Stromal cell of bone marrow (primary cell): ENCODE results near the gene KCNIP4.
"Not testable (repeated sequence)": the region's sequence is repeated elsewhere in the genome, so short reads cannot be mapped to it uniquely, and the experiment has no call there.

Experiments
- DNase-seq: peaks from one replicate; pipeline ENCODE4 v3.0.0-alpha.2; 2012; ENCODE audit warnings: low read depth

Gene KCNIP4

GRCh38 chr4:21948347-21949072 is at the start of gene KCNIP4:
Gene KCNIP4 (minus strand): TSS chr4:21948772.
- DNase-seq, result no peak

GRCh38 chr4:21996618-21997017 is 48.0 kb upstream of the KCNIP4 start:
- not testable (repeated sequence) for DNase-seq

DNA sequence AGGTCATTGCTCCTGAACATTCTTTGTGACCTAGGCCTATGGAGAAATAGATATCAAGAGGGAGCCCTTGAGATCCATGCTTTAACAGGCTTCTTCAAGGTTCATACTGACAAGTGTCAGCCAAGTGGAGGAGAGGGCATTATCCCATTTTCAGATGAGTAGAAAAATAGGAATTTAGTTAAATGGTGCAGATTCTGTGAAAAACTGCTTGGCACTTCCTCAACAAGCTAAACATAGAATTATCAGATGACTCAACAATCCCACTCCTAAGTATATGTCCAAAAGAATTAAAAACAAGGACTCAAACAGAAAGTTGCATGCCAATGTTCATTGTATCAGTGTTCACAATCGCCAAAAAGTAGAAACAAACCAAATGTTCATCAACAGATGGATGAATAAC is 43.8 kb upstream of the KCNIP4 start:
- DNase-seq, result peak; percentile 50

DNA sequence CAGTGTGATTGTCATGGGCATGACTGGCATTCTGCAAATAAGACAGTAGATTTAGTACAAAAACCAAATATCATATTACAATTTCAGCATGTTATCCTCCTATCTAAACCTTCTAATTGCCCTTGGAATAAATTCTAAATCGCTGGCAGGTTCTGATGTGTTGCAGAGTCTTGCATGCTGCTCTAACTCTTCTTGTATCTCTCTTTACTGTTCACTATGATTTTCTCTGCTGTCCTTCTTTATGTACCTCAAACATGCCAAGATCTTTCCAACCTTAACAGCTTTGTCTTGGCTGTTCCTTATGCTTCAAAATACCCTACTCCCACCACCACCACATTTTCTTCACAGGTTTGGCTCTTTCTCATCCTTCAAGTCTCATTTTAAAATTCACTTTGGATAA is 43.0 kb upstream of the KCNIP4 start:
- no peak for DNase-seq

DNA sequence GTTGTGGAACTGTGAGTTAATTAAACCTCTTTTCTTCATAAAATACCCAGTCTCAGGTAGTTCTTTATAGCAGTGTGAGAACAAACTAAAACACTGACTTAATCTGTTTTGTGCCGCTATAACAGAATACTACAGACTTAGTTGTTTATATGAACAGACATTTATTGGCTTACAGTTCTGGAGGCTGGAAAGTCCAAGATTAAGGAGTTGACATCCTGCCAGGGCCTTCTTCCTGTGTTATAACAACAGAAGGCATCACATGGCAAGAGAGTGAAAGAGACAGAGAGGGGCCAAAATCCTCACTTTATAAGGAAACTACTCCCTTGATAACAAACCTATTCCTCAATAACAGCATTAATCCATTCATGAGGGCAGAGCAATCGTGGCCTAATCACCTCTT is 42.5 kb upstream of the KCNIP4 start:
- no peak for DNase-seq

- no peak for DNase-seq
Measured at GRCh38 chr4:21989351-21989750, 40.8 kb upstream of the KCNIP4 start.

- peak; percentile 13 for DNase-seq
Measured at GRCh38 chr4:21986307-21986706, 37.7 kb upstream of the KCNIP4 start.

DNA sequence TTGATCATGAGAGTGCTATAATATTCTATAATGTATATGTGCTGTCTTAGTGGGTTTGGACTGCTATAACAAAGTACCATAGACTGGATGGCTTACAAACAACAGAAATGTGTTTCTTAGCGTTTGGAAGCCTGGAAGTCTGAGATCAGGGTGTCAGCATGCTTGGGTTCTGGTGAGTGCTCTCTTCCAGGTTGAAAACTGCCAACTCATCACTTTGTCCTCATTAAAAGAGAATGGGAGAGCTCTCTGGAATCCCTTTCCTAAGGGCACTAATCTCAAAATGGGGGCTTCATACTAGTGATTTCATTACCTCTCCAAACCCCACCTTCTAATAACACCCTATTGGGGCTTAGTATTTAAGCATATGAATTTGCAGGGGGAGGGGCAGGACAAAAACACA is 33.5 kb upstream of the KCNIP4 start:
- DNase-seq, result no peak

DNA sequence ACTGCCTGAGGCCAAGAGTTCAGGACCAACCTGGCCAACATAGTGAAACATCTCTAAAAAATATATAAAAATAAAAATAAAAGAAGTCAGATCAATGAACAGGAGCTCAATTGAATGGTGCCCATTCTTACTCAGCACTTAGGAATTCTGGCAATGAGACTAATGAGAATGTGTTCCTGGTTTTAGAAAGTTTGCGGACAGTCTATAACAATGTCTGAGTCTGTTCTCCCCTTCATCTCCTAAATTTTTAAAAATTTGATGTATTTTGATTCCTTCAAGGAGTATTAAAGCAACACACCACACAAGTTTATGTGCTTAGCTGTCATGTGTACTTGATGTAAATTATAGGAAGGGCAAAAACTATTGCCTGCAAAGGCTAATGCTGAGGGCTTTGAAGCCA is 30.6 kb upstream of the KCNIP4 start:
- DNase-seq, result no peak

DNA sequence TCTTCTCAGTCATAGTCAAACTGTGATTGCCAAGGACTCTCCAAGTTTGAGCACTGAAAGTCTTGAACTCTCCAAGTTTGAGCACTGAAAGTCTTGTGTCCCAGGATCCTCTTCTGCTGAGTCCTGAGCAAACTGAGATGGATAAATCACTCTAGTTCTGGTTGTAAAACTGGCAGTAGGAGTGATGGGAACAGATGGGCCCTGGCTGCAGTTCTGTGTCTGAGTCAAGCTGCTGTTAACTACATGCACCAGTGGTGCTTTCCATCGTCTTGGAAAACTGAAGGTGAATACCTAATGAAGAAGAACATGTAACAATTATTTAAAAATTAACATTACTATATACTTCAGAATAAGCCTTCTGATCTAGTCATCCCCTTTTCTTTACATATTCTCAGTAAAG is 27.6 kb upstream of the KCNIP4 start:
- no peak for DNase-seq

- no peak for DNase-seq
Measured at GRCh38 chr4:21973850-21974249, 25.3 kb upstream of the KCNIP4 start.

DNA sequence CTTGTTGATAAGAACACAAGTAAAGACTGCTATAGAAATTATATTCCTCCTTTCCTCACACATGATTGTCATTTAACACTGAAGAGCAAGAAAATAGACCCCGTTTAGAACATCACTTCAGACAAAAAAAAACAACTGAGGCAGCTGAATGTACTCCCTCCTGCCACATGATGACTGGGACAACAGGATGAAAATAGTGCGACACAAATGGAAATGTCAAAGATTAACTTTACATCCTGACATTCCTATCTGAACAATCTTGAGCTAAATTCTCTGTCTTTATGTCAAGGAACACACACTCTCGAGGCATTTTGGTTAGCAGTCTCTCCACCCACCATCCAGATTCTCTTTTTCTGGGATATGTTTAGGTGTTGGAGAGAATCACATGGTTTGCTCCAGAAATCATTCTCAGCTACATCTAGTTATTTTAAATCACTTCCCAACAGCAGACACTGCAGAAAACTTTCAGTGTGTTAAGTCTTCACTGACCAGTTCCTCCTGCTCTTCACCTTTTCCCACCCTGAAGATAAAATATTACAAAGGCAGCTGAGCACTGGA is 16.3 kb upstream of the KCNIP4 start:
- no peak for DNase-seq

DNA sequence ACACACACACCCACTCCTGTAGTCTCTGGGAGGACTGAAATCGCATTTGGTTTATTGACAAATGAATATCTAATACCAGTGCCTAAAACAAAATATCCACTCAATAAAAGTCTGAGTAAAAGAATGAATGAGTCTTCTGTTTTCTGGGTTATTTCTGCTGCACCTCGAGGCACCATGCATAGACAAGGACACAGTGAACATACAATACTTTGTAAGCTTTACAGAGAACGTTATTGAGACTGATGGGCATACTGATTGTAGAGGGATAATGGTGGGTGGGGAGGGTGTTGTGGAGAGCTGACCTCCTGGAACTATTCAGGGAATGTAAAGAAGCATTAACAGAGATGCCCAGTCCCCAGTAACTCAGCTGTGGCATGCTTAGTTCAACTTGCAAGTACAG is 14.1 kb upstream of the KCNIP4 start:
- DNase-seq, result no peak

DNA sequence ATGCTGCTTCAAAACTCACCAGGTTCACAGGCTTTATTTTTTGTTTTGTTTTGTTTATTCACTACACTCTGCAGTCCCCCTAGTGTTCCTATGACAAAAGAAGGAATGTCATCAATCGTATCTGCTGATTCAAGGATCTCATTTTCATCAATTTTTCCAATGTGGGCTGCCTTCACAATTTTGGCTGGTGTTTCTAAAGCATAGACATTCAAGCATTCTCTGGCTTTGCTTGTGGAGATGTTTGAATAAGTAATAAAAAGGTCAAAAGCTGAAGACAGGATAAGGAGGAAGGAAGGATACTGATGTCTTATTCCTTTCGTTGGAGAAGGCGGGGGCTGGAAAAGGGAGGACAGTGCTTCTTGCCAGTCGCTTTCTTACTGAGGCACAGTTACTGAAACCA is 12.2 kb upstream of the KCNIP4 start:
- no peak for DNase-seq

GRCh38 chr4:21954916-21955315 is 6.3 kb upstream of the KCNIP4 start:
- no peak for DNase-seq

DNA sequence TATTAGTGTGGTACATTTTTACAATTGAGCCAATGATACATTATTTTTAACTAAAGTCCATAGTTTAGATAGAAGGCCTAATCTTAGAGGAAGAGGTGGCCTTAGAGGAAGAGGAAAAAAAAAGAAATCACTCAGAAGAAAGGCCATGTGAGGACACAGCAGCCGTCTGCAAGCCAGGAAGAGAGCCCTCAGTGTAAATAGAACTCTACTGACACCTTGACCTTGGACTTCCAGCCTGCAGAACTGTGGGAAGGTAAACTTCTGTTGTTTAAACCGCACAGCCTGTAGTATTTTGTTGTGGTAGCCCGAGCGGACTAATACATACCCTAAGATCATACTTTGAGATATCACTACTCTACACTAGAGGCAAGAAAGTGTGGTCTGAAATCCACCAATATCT is 5.1 kb upstream of the KCNIP4 start:
- DNase-seq, result no peak

GRCh38 chr4:21952549-21952948 is 4.0 kb upstream of the KCNIP4 start:
- no peak for DNase-seq

DNA sequence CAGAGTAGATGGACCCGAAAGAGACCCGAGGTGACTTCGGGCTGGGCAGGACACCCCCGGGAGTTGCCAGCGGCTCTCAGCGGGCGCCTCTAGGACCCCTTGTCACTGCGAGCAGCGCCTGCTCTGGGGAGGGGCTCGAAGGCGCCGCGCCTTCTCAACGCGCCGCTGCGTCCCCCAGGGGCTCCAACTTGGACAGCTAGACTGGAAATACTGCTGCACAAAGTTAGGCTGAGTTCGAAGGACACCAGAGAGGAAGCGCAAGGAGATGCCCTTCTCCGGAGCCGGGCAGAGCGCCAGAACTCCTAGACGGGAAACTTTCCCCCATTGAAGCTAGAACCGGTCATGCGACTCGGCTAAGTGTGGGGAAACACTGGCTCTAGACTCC is 493 bp upstream of the KCNIP4 start:
- no peak for DNase-seq

DNA sequence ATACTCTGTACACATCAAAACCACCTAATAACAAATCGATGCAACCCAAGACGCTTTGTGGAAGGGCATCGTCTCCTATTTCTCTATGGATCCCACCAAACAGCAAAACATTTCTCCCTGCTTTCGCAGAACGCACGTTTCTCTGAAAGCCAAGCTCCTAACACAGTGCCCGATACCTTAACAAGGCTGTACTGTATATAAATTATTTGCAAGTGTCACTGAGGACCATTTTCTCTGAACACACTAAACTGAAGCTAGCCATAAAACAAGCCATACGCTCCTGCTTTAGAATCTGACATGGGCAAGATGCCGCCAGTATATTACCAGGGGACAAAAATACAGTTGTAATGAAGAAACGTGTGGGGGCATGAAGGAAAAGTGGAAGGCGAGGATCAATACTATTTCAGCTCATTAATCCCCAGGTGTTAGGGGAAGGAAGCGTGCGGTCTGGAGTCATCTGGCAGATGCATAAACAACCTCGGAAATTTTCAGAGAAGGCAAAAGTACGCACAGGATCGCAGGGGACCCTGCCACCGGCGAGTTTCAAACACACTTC is 703 bp downstream of the KCNIP4 start:
- DNase-seq, result no peak

DNA sequence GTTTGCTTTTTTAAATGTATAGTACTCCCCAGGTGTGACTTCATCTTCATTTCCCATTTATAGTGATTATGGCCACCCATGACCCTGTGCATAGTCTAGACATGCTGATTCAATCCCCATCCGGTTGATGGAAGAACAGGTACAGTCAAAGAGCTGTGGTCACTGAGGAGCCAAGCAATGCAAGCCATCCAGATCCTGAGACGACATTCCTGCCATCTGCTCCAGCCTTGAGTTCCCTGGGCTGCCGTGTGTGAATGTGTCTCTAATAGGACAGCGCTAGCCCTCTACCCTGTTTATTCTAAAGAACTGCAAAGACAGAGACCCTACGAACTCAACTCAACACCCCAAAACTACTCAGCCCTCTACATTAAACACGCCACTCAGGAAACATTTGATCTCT is 1.7 kb downstream of the KCNIP4 start:
- no peak for DNase-seq

- no peak for DNase-seq
Measured at GRCh38 chr4:21921526-21922180, 26.9 kb downstream of the KCNIP4 start.

GRCh38 chr4:21915761-21916160 is 32.8 kb downstream of the KCNIP4 start:
- no peak for DNase-seq

DNA sequence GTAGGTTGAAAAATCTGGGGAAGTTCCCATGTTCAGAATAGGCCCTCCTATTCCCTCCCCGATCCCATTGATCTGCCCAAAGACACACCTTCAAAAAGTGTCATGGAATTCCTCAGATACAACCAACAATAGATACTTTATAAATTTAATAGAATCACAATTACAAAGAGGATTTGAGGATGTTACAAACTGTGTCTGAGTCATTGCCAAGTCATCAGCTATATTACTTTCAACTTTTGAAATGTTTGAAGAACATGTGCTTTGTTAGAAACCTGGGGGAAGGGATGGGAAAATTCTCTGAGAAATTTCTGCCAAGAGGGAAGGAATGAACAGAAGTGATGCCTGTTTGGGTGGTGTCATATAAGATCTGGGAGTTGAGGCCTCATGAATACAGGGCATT is 46.7 kb downstream of the KCNIP4 start:
- DNase-seq, result peak; percentile 54
